ENCODE measurements around the gene ANLN. TPM values are rescaled to one million over a fixed set of nuclear protein-coding genes. Genes with fewer than 3 reads are reported as not detected.
"Not testable (repeated sequence)": the region's sequence is repeated elsewhere in the genome, so short reads cannot be mapped to it uniquely, and the experiment has no call there.

Gene ANLN
- total and polyA plus RNA-seq, 2 donors (not counting 3 experiments of a cell fraction or from before 2014, with no cell fraction given) = 28.5 to 119 TPM

GRCh38 chr7:36381056-36381455, 8.6 kb upstream of the ANLN start:
- Histone ChIP-seq H2AFZ (ENCODE audit: low read depth, low read length) (no peak overlapping the region), H3K27ac (ENCODE audit: insufficient read depth, low read depth, low read length) (no peak overlapping the region), H3K4me2 (ENCODE audit: insufficient read depth, low read length) (no peak overlapping the region), H3K4me1 (ENCODE audit: control insufficient read depth, extremely low read depth, insufficient read depth, low read length) (no peaks in the 10 kb centered on the region), H3K9me1 (replicated peaks; ENCODE audit: control insufficient read depth, extremely low read depth, insufficient read depth, low read length) (no peaks in the 10 kb centered on the region), H3K27me3 (ENCODE audit: control insufficient read depth in 2 of 2, insufficient read depth in 2 of 2, low read length in 2 of 2) (peaks cover 6 to 8% of the 10 kb centered on the region in 2 experiments), H3K9me3 (replicated peaks; ENCODE audit: control insufficient read depth, insufficient read depth, low read length) (no peaks in the 10 kb centered on the region), H3K36me3 (ENCODE audit: control insufficient read depth in 2 of 2, extremely low read depth in 1 of 2, insufficient read depth in 2 of 2, low read length in 2 of 2) (no peaks in the 10 kb centered on the region), H3K79me2 (ENCODE audit: control insufficient read depth, insufficient read depth, low read length) (no peaks in the 10 kb centered on the region), H3K9ac (replicated peaks; ENCODE audit: extremely low read depth, insufficient read depth, low read length) (no peak overlapping the region), H4K20me1 (replicated peaks; ENCODE audit: control insufficient read depth, extremely low read depth, insufficient read depth, low read length) (no peaks in the 10 kb centered on the region), H3K4me3 (replicated peaks in 1 of 3; ENCODE audit: insufficient read depth in 1 of 3, low read depth in 1 of 3, low read length in 3 of 3) (no peak overlapping the region)
- intact Hi-C loops (cut with micrococcal nuclease) = no loop called here
- ChIA-PET POLR2A (interaction anchor here (0.6 kb wide), 1 partner anchor 29 kb away, joined by 8 read pairs; no protein-coding TSS in a partner anchor), CTCF (interaction anchor here (1.1 to 1.6 kb wide), 2 partner anchors 11 to 13 kb away, joined by 4 to 5 read pairs; no protein-coding TSS in a partner anchor)
- dilution Hi-C loops (cut with MboI; ENCODE audit: extremely low pct_ligation_motif_present, low sequenced_read_pairs) = no loop called here
- no TSS peak for BruUV-seq (replicated peaks)
- DNase-seq (ENCODE audit: low read depth, low spot score) = no peak
- TF ChIP-seq, protein P1, sequence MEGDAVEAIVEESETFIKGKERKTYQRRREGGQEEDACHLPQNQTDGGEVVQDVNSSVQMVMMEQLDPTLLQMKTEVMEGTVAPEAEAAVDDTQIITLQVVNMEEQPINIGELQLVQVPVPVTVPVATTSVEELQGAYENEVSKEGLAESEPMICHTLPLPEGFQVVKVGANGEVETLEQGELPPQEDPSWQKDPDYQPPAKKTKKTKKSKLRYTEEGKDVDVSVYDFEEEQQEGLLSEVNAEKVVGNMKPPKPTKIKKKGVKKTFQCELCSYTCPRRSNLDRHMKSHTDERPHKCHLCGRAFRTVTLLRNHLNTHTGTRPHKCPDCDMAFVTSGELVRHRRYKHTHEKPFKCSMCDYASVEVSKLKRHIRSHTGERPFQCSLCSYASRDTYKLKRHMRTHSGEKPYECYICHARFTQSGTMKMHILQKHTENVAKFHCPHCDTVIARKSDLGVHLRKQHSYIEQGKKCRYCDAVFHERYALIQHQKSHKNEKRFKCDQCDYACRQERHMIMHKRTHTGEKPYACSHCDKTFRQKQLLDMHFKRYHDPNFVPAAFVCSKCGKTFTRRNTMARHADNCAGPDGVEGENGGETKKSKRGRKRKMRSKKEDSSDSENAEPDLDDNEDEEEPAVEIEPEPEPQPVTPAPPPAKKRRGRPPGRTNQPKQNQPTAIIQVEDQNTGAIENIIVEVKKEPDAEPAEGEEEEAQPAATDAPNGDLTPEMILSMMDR (IDR thresholded peaks at IDR 0.05; ENCODE audit: extremely low read depth in 1 of 2, insufficient read depth in 1 of 2, low read depth in 1 of 2, low read length in 2 of 2) = no peak
- TF ChIP-seq MYC (IDR thresholded peaks at IDR 0.05; ENCODE audit: low read depth, low read length) = no peak
- TF ChIP-seq EZH2 (IDR thresholded peaks at IDR 0.05; ENCODE audit: borderline replicate concordance, low read depth, low read length, severe bottlenecking) = no peak
- TF ChIP-seq FOS (IDR thresholded peaks at IDR 0.05; ENCODE audit: borderline replicate concordance, insufficient read depth, low read length) = no peak
- TF ChIP-seq, protein P2, sequence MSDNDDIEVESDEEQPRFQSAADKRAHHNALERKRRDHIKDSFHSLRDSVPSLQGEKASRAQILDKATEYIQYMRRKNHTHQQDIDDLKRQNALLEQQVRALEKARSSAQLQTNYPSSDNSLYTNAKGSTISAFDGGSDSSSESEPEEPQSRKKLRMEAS (IDR thresholded peaks at IDR 0.05; ENCODE audit: insufficient read depth, insufficient read length) = no peak
- no peak for TF ChIP-seq POLR2AphosphoS5 (IDR thresholded peaks at IDR 0.05; ENCODE audit: insufficient read depth, low read depth, low read length)
- no peak for TF ChIP-seq GATA2 (IDR thresholded peaks at IDR 0.05; ENCODE audit: insufficient read depth, insufficient read length, low read depth, low read length)
- TF ChIP-seq POLR2A (IDR thresholded peaks at IDR 0.05; ENCODE audit: low read depth, low read length) = no peak
- no peak for TF ChIP-seq JUN (IDR thresholded peaks at IDR 0.05; ENCODE audit: borderline replicate concordance, insufficient read depth, insufficient read length, low read depth)
- no peak for FAIRE-seq

GRCh38 chr7:36383284-36383683, 6.4 kb upstream of the ANLN start:
- H3K27me3 ChIP-seq (ENCODE audit: control insufficient read depth in 2 of 2, insufficient read depth in 2 of 2, low read length in 2 of 2); dilution Hi-C loops (cut with MboI; ENCODE audit: extremely low pct_ligation_motif_present, low sequenced_read_pairs); H3K36me3 ChIP-seq (ENCODE audit: control insufficient read depth in 2 of 2, extremely low read depth in 1 of 2, insufficient read depth in 2 of 2, low read length in 2 of 2); intact Hi-C loops (cut with micrococcal nuclease); H3K4me3 ChIP-seq (replicated peaks in 1 of 3; ENCODE audit: insufficient read depth in 1 of 3, low read depth in 1 of 3, low read length in 3 of 3); POLR2A ChIA-PET; DNase-seq (ENCODE audit: low read depth, low spot score); H3K27ac ChIP-seq (ENCODE audit: insufficient read depth, low read depth, low read length); BruUV-seq (replicated peaks); H3K4me2 ChIP-seq (ENCODE audit: insufficient read depth, low read length); H3K9me1 ChIP-seq (replicated peaks; ENCODE audit: control insufficient read depth, extremely low read depth, insufficient read depth, low read length); H3K79me2 ChIP-seq (ENCODE audit: control insufficient read depth, insufficient read depth, low read length); H3K9me3 ChIP-seq (replicated peaks; ENCODE audit: control insufficient read depth, insufficient read depth, low read length); FAIRE-seq; CTCF ChIA-PET; H3K4me1 ChIP-seq (ENCODE audit: control insufficient read depth, extremely low read depth, insufficient read depth, low read length); H2AFZ ChIP-seq (ENCODE audit: low read depth, low read length); H4K20me1 ChIP-seq (replicated peaks; ENCODE audit: control insufficient read depth, extremely low read depth, insufficient read depth, low read length); H3K9ac ChIP-seq (replicated peaks; ENCODE audit: extremely low read depth, insufficient read depth, low read length): not testable (repeated sequence)

- intact Hi-C loops (cut with micrococcal nuclease); H3K4me2 ChIP-seq (ENCODE audit: insufficient read depth, low read length); POLR2A ChIA-PET; dilution Hi-C loops (cut with MboI; ENCODE audit: extremely low pct_ligation_motif_present, low sequenced_read_pairs); H3K4me3 ChIP-seq (replicated peaks in 1 of 3; ENCODE audit: insufficient read depth in 1 of 3, low read depth in 1 of 3, low read length in 3 of 3); DNase-seq (ENCODE audit: low read depth, low spot score); H3K9me3 ChIP-seq (replicated peaks; ENCODE audit: control insufficient read depth, insufficient read depth, low read length); H3K9ac ChIP-seq (replicated peaks; ENCODE audit: extremely low read depth, insufficient read depth, low read length); CTCF ChIA-PET; FAIRE-seq; H3K27me3 ChIP-seq (ENCODE audit: control insufficient read depth in 2 of 2, insufficient read depth in 2 of 2, low read length in 2 of 2); H3K79me2 ChIP-seq (ENCODE audit: control insufficient read depth, insufficient read depth, low read length); H3K4me1 ChIP-seq (ENCODE audit: control insufficient read depth, extremely low read depth, insufficient read depth, low read length); BruUV-seq (replicated peaks); H4K20me1 ChIP-seq (replicated peaks; ENCODE audit: control insufficient read depth, extremely low read depth, insufficient read depth, low read length); H3K36me3 ChIP-seq (ENCODE audit: control insufficient read depth in 2 of 2, extremely low read depth in 1 of 2, insufficient read depth in 2 of 2, low read length in 2 of 2); H3K9me1 ChIP-seq (replicated peaks; ENCODE audit: control insufficient read depth, extremely low read depth, insufficient read depth, low read length); H2AFZ ChIP-seq (ENCODE audit: low read depth, low read length); H3K27ac ChIP-seq (ENCODE audit: insufficient read depth, low read depth, low read length): not testable (repeated sequence)
Measured at GRCh38 chr7:36385646-36386045, 4.0 kb upstream of the ANLN start.

Data from endothelial cell of umbilical vein (primary cell).